ENCODE measurements around the gene SMARCD2.

The SMARCD2 gene

DNA sequence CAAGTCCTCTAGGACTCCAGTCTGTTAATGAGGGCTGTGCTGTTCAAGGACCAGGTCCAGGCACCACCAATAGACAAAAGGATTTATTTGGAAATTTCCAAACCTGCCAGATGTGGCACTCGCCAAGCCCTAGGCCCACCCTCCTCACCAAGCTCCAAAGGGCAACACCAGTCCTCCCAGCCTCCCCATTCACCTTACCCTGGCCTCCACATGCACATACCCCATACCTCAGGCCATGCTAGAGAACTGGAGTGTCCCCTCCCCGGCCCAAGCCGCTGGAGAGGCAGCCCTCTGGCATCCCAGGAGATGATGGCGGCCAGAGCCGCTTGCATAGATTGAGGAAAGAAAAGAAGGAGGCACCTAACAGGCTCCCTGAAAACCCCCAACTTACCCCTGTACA, 10.5 kb downstream of the SMARCD2 start:
- no peak for DNase-seq (ENCODE audit: low read depth in 2 of 2)

GRCh38 chr17:63831505-63831904, 11.0 kb downstream of the SMARCD2 start:
- DNase-seq (ENCODE audit: low read depth in 2 of 2) = no peak

DNA sequence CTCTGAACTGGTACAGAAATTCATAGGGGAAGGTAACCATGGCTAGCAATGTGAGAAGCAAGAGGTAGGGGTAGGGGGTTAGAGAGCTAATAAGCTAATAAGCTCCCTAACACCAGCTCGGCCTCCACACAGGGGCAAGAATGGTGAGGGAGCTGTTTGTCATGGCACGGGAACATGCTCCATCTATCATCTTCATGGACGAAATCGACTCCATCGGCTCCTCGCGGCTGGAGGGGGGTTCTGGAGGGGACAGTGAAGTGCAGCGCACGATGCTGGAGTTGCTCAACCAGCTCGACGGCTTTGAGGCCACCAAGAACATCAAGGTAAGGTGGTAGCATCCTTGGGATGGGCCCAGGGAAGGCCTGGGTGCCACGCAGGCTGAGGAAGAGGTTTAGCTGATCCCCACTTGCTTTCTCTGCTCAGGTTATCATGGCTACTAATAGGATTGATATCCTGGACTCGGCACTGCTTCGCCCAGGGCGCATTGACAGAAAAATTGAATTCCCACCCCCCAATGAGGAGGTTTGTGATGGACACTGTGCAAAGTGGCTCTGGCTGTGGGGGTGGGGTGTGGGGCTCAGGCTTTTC, 11.5 kb downstream of the SMARCD2 start:
- DNase-seq (ENCODE audit: low read depth in 2 of 2) = no peak

GRCh38 chr17:63830278-63830677, 12.2 kb downstream of the SMARCD2 start:
- no peak for DNase-seq (ENCODE audit: low read depth in 2 of 2)

DNA sequence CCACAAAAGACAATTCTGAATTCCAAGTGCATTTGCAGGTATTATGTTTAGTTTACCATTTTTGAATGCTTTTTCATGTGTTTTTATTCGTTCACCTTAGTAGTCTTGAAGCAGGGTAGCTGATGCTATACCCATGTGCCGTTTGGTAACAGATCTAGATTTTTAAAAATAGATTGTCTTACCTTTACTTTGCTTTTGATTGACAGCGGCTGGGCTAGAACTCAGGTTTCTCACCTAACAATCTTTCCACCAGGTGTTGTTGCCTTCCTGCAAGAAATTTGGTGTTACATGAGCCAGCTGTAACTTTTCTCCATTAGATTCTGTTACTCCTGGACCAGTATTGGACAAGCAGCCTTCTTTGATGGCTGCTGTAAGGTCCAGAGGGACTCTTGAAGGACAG, 13.5 kb downstream of the SMARCD2 start:
- no peak for DNase-seq (ENCODE audit: low read depth in 2 of 2)

GRCh38 chr17:63827801-63828221, 14.7 kb downstream of the SMARCD2 start:
- no peak for DNase-seq (ENCODE audit: low read depth in 2 of 2)

DNA sequence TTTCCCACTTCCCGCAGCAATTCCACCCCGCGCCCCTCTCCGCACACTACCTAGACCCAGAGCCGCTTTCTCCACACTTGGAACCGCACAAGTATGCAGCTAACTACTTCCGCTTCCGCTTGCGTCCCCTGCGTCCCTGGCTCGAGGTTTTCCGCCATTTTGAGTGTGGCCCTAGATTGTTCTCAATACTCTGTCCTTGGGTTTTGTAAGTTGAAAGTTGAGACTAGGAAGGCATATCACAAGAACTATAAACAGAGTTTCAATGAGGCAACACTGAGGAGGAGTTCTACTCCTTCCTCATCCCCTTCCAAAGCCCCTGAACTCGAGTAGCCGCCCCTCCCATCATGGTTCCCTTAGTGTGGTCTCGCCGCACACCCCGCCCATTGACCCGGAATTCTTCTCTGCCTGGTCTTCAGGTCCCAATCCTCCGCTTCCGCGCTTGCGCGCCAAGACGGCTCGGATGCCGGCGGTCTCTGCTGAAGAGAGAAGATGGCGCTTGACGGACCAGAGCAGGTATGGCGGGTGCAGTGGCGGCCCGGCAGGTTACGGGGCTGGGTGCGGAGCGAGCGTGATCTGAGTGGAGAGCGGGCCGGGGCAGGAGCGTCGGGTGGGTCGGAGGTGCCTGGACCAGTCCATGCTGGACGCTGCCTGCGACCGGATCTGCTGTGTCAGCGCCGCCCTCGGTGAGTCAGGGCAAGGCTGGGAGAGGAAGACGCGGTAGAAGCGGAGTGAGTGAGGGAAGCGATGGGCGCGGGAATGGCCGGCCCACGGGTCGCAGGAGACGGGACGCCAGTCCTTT, 15.3 kb downstream of the SMARCD2 start, which contains the start of the genes FTSJ3 and PSMC5:
Gene FTSJ3 (minus strand): TSS at position 662 of the 799 bp plus-strand sequence. CDS start 761 bp downstream, outside the sequence.
Gene PSMC5 (plus strand): TSS at position 430 of the 799 bp plus-strand sequence. CDS start 60 bp downstream, at position 490.
- DNase-seq (ENCODE audit: low read depth in 2 of 2) = peak; percentile 86 to 92

DNA sequence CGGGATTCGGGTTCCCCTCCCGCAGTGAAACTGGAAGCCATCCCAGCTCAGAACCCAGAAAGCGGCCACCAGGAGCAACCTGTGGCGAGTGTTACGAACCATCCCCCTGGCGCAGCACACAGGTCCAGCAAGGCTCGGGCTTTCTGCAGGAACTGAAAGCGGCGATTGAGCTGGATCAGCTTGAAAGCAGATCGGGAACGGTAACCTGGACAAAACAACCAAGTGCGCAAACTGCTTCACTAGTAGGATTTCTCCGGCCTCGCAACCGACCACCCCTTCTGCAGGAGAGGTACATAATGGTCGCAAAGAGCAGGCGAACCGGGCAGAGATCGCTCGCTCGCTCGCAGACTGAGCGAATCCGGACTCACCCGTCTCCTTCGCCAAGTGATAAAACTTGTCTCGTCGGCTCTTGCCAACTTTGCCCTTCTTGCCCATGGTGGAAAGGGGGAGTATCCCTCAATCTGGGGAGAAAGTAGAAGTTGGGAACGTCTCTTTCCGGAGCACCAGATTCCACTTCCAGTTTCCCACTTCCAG, 15.9 kb downstream of the SMARCD2 start:
- DNase-seq (ENCODE audit: low read depth in 2 of 2) = no peak

DNA sequence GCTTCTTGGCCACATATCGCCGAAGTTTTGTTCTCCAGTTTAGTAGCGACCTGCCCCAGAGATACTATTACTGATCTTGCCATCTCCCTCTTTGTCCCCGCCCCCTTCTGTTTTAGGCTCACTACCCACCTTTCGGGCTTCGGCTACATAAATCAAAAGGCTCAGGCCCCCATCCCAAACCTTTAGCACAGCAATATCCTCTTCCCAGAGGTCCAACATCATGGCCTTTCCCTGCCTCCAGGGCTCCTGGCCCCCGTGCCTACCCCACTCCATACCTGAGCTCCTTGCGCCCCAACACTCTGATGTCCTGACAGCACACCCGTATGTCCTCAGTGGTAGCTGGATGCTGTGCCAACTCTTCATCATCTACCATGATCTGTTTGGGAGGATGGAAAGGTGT, 18.1 kb downstream of the SMARCD2 start:
- no peak for DNase-seq (ENCODE audit: low read depth in 2 of 2)

DNA sequence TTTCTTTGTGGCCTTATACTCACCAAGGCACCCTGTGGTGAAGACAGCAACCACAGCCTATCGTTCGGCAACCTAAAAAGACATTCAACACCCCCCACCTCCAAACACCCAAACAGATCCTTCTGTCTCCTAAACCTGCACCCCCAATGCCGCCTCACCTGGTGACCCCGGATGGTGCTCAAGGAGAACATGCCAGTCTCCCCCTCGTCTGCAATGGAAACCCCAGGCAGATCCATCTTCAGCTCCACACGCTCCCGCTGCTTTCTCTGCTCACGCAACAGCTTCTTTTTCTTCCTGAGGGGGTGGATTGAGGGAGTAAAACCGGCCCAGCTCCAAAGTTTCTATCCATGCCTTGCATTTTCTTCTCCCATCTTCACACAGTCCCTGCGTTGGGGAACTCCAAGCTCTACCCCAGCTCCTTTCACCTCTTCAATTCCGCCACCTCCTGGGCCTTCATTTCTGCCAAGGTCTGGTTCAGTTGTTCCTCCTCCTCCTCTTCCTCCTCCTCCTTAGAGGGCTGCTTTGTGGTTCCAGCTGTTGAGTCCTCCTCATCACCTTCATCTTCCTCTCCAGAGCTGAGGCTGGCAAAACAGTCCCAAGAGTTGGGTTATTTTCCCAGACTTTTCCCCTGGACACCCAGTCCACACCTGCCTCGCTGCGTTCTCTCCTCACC, 18.7 kb downstream of the SMARCD2 start:
- DNase-seq (ENCODE audit: low read depth in 2 of 2) = no peak

GRCh38 chr17:63822537-63822936, 19.9 kb downstream of the SMARCD2 start:
- DNase-seq (ENCODE audit: low read depth in 2 of 2) = no peak

DNA sequence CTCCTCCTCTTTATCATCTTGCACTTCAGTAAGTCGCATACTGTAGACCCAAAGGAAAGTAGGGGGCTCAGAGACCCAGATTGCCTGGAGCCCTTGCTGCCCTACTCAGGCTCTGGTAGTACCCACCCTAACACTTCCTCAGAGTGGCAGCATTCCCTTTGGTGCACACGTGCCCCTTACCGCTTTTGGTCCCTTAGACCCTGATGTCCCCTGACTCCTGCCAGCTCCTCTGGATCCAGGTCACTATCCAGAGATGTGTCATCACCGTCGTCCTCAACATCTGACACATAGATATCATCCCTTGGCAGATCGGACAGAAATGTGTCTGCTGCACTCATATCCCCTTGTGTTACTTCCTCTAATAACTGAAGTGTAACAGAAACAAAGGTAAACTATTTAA, 20.7 kb downstream of the SMARCD2 start:
- DNase-seq (ENCODE audit: low read depth in 2 of 2) = no peak

DNA sequence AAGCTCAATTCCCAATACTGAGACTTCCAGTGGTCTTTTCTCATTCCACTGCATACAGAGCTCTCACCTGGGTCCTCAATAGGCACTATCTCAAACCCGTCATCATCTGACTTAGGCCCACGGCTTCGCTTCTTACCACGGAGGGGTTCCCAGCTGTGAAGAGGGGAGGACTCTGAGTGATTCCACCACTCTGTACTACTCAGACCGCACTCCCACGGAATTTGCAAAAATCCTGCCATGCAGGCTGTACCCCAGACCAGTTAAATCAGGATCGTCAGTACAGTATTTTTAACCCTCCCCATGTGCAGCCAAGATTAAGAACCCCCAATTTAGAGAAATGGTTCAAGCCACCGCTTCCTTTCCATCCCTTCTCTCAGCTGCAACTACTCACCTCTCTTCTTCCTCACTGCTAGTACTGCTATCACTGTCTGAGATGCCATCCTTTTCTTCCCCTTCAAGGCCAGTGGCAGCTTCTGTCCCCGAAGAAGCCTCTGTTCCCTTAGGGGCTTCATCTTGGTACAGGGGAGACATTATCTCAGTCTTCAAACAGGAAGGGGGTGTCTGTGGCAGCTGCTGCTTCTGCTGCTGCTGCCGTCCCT, 21.4 kb downstream of the SMARCD2 start:
- no peak for DNase-seq (ENCODE audit: low read depth in 2 of 2)

- no peak for DNase-seq (ENCODE audit: low read depth in 2 of 2)
These were observed 22.6 kb downstream of the SMARCD2 start for GRCh38 chr17:63819585-63820537.

DNA sequence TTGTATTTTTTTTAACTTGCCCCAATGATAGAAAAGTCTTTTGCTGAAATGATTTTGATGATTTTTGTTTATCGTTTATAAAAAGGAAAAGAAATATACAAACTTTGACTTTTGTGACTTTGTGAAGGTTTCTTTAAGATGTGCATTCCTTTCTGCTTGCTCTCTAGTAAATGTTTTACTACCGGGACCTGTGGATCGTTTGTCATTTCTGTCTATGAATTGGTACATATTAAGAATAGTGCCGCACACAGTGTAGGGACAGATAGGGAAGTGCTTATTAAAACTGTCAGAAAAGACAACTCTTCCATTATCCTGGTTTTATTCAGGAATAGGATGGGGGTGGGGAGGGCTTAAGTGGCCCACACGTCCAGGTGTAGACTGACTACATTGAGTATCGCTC, 23.4 kb downstream of the SMARCD2 start:
- DNase-seq (ENCODE audit: low read depth in 2 of 2) = no peak

GRCh38 chr17:63817736-63818385, 24.6 kb downstream of the SMARCD2 start:
- DNase-seq (ENCODE audit: low read depth in 2 of 2) = no peak

DNA sequence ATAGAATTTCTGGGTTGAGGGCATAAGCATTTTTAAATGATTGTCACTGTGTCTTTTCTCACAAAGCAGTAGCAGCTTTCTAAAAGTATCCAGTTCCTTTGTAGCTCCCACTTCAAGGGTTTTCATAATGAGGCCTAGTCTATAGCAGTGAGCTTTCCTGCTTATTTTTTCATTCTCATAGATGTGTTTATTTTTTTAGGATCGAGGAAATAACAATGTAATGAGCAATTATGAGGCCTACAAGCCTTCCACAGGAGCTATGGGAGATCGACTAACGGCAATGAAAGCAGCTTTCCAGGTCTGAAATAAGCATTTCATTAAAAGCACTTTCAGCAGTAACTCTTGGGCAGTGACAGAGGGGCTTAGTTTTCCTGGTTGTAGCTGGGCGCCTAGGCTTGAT, 25.8 kb downstream of the SMARCD2 start:
- no peak for DNase-seq (ENCODE audit: low read depth in 2 of 2)

DNA sequence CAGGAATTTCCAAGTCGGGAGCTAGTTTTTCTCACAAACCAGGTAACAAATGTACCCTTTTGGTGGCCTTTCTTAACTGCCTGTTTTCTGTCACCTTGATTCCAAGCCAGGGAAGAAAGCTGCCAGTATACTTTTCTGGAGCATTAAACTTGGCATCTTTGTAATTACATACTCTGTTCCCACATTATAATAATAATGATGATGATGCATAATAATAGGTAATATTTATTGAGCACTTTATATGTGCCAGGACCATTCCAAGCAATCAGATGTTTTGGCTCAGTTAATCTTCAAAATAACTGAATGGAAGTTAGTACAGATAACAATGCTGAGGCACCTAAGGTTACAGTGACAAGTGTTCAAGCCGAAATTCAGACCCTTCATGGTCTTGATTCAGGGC, 26.4 kb downstream of the SMARCD2 start:
- DNase-seq (ENCODE audit: low read depth in 2 of 2) = no peak

DNA sequence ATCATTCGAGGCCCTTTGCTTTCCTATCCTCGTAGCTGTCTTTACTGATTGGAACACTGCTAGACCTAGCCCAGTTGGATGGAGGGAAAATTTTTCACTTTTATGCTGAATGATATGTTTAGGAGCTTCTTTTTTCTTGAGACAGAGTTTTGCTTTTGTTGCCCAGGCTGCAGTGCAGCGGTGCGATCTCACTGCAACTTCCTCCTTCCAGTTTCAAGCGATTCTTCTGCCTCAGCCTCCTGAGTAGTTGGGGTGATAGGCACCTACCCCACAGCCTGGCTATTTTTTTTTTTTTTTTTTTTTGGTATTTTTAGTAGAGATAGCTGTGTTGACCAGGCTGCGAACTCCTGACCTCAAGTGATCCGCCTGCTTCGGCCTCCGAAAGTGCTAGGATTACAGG, 32.5 kb downstream of the SMARCD2 start:
- DNase-seq (ENCODE audit: low read depth in 2 of 2) = no peak

DNA sequence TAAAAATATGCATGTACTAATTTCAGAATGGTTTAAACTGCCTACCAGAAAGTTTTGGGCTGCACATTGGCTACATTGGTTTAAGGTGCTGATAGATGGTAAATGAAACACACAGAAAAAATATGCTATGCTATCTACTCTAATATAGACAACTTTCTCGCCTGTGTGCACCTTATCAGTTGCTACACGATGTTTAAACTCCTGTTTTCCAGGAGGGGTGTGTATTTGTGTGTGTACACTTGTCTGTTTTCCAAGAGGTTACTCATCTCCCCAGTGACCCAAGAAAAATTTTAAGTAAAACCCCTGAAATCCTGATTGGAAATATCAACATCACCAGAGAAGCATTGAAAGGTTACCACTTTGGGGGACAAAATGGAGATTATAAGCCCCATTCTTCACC, 36.9 kb downstream of the SMARCD2 start:
- no peak for DNase-seq (ENCODE audit: low read depth in 2 of 2)

All from stimulated activated CD8-positive, alpha-beta memory T cell treated with anti-CD3 and anti-CD28 coated beads, Interleukin-2, amount 100 ng/mL, for 1 hour (primary cell).